Cerebellar cortex (tissue), 1 donor: ENCODE results near the gene ATG9A.

Experiments used
- DNase-seq: peaks from one replicate; pipeline ENCODE4 v3.0.0-alpha.2; 2015; ENCODE audit warnings: low spot score

Gene ATG9A

DNA sequence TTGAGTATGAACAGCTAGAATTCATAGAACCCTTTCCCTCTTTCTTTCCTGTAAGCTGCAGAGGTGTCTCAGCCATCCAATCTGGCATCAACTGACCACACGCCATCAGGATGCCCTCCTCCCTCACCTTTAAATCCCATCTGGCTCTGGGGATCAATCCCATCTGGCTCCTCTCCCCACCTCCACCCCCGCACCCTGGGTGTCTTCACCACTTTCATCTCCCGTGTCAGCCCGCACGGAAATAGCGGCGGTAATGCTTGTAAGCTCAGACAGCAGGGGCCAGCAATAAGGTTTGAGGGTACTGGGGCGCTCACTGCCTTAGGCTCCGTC, 23.1 kb upstream of the ATG9A start:
- DNase-seq = no peak

DNA sequence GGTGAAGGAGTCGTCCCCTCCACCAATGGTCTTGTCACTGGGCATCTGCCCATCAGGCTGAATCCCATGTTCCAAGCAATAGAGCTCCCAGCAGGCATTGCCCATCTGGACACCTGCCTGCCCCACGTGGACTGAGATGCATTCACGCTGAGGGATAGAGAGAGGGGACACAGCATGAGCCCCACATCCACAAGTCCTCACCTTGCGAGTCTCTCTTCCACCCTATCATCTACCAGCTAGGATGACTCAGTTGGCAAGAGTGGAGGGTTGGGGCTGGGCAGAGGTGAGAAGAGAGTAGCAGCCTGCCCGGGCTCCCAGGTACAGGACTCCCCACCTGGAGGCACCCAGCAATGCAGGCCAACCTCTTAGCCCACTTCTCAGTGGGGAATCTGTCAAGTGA, 22.6 kb upstream of the ATG9A start:
- peak; percentile 46 for DNase-seq

GRCh38 chr2:219251656-219252055, 22.2 kb upstream of the ATG9A start:
- no peak for DNase-seq

DNA sequence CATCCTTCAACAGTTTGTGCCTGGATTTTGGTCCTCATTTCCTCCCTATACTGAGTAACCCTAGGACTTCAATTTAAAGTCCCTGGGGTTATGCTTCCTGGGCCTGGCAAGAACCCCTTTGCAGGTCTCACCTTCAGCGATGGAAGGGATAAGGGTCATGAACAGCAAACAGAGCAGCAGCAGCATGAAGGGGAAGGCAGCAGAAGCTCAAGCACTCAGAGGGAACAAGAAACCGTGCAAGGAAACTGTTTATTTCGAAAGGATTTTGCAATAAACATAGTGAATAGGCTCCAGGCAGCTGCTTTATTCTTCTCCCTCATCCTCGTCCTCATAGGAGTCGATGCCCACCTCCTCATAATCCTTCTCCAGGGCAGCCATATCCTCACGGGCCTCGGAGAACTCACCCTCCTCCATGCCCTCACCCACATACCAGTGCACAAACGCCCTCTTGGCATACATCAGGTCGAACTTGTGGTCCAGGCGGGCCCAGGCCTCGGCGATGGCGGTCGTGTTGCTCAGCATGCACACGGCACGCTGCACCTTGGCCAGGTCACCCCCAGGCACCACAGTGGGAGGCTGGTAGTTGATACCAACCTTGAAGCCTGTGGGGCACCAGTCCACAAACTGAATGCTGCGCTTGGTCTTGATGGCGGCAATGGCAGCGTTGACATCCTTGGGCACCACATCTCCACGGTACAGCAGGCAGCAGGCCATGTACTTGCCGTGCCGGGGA, 20.8 kb upstream of the ATG9A start:
- no peak for DNase-seq

DNA sequence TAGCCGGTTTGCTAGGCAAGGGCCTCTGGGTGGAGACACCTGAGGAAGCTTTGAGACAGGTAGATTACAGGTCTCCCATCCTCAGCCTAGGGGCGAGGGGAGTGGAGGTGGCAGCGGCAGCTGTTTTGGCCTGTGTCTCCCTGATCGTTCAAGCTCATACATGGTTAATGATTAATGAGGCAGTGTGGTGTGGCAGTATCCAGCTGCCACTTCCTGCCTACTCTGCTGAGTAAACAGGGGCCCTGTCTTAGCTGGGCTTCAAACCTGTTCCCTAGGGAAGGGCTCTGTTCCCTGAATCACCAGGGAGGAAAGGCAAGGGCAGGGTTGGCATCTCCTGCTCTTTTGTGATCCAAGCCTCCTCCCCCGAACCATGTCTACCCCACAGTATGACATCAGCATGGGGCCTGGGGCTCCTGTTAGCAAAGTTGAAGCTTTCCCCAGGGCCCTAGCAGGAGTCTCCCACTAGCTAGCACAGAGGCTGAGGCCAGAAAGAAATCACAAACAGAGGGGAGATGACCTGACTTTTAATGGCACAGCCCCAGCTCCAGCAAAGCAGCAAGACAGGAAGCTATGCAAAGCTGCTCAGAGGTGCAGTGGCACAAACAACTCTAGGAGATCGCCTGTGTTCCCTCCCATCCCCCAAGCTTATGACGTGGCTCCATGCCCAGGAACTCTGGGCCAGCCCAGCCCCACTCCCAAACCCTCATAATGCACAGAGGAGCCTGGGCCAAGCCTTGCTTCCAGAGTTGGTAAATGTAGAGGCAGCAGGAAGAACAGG, 20.0 kb upstream of the ATG9A start:
- peak; percentile 26 for DNase-seq

GRCh38 chr2:219248845-219249202, 19.4 kb upstream of the ATG9A start:
- DNase-seq = no peak

DNA sequence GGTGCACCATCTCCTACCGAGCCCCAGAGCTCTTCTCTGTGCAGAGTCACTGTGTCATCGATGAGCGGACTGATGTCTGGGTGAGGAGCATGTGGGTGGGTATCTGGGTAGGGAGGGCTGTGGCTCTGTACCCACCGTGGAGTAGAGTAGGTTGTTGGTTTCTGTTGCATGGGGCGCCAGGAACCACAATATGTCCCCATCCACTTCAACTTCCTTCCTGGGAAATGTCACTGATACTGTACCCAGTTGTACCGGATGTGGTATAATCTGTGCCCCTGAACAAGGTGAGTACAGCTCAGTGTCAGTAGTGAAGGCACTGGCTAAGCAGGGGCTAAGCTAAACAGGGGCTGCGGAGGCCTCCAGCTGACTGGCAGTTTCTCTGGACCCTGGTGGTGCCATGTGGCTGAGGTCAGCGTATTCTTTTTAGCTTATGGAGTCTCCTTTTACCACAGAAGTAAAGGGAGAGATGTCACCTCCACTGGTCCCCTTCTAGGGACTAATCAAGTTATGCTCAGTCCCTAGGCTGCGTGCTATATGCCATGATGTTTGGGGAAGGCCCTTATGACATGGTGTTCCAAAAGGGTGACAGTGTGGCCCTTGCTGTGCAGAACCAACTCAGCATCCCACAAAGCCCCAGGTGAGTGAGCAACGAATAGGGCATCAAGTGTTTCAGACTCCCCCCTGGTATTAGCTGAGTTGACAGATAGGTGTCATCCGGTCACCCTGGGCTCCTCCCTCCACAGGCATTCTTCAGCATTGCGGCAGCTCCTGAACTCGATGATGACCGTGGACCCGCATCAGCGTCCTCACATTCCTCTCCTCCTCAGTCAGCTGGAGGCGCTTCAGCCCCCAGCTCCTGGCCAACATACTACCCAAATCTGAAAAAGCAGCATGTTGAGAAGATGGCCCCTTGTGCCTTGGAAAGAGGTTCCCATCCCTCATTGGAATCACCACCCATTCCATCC, 18.5 kb upstream of the ATG9A start:
- no peak for DNase-seq

DNA sequence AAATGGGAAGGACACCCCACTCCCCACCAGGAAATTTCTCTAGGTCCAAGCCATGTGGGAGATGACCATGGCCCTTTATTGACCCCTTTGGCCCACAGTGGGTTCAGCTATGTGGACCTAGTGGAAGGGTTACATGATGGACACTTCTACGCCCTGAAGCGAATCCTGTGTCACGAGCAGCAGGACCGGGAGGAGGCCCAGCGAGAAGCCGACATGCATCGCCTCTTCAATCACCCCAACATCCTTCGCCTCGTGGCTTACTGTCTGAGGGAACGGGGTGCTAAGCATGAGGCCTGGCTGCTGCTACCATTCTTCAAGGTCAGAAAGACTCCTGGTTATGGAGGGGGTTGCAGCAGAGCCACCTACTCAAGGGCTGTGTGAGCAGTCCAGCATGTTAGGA, 17.1 kb upstream of the ATG9A start:
- no peak for DNase-seq

DNA sequence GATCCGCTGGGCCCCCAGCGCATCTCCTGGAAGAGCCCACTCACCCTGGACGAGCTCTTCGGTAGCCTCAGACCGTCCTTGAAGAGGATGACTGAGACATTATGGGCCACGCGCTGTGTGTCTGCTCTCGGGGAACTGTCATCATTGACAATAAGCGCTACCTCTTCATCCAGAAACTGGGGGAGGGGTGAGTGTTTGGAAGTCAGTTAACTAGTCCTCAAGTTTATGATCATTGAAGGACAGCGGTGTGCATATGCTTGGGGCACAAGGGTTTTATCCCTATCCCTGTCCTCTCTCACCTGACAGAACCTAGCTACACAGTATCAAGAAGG, 16.4 kb upstream of the ATG9A start:
- DNase-seq = no peak

GRCh38 chr2:219245148-219245898, 15.9 kb upstream of the ATG9A start, which contains the start of the genes GLB1L and STK16:
GLB1L (minus strand) TSS chr2:219245444; CDS start chr2:219243573, 1,871 bp downstream.
STK16 (plus strand) TSS chr2:219245479; CDS start chr2:219246000, 521 bp downstream.
- peak; percentile 92 for DNase-seq

GRCh38 chr2:219244789-219245147, 15.3 kb upstream of the ATG9A start:
- no peak for DNase-seq

DNA sequence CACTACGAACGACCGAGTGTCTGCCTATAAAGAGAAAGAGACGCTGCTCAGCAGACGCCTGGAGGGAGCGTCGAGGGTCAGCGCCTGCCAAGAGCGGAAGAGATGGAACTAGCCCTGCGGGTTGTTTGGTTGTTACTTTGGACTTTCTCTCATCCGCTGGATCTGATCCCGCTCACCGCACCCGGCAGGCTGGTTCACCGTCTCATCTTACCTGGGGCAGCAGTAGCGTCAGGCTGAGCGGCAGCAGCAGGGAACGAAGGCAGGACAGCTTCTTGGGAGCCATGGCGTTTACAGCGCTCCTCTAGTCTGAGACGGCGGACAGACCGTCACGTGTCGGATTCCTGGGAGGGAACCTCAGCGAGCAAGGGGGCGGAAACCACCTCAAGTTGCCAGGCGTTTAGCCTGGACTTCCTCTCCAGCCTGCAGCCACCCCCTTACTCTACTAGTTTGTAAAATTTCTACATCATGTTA, 13.9 kb upstream of the ATG9A start:
- DNase-seq = no peak

DNA sequence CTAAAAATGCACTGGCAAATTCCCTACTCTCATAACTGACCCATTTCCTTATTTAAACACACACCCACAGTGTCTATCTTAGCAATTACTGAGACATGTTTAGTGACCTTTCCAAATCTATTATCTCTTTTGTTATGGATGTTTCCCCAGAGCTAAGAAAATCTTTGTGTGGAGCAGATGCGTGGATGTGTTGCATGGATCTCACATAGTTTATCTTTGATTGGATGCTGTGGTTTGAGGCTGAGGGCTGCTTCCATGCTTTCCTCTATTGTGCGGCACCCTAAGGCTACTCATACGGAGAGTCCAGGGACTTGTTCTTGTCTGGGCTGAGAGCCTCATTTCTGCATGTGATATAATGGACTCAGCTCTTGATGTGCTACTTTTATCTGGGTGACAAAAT, 4.9 kb upstream of the ATG9A start:
- DNase-seq = no peak

GRCh38 chr2:219230059-219230540, 664 bp upstream of the ATG9A start:
- DNase-seq = no peak

DNA sequence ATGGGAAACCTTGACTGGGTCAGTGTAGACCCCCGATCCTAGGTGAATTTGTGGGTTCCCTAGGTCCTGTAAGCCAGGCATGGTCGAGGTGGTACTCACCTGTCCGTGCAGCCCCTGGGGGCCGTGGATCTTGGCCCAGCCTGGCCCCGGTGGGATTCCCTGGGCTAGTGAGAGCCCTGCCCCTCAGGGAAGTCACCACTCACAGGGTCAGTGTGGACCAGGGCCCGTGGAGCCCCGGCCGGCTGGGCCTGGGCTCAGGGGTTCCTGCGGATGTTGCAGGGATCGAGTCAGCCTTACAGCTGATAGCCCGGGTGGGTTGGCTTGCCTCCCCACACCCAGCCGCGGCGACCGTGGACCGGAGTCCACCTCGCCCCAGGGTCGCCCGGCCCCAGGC, 528 bp downstream of the ATG9A start:
- DNase-seq = no peak

- peak; percentile 15 for DNase-seq
These were observed 1.2 kb downstream of the ATG9A start for GRCh38 chr2:219228041-219228910.

- no peak for DNase-seq
These were observed 4.1 kb downstream of the ATG9A start for GRCh38 chr2:219225350-219225749.

- DNase-seq = no peak
These were observed 5.4 kb downstream of the ATG9A start for GRCh38 chr2:219223831-219224610.

DNA sequence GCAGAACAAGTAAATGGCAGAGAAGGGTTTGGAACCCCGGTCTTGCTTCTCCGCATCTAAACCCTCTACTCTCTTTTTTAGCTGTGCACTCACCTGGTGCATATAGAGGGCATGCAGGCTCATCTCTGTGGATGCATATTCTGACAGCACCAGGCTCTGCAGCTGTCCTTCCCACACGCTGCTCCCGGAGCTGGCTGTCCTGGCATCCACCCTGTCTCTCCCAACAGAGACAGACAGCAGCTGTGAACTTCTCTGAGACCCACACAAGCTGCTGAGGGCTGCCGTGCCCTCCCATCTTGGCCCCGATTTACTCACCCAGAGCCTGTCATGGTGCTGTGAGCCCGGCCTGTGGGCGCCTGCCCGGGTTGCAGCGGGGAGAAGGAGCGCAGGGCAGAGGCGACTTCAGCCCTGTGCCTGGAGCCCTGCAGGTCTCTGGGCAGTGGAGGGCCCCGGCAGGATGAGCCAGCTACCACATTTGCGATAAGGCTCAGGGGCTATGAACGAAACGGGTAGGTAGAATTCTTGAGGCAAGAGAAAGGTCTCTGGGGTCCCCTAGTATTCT, 7.4 kb downstream of the ATG9A start:
- DNase-seq = no peak
